ENCODE data around the gene HSPA13. TPM values are rescaled to one million over a fixed set of nuclear protein-coding genes. Genes with fewer than 3 reads are reported as not detected.

The HSPA13 gene
- total RNA-seq, 1 experiment from 2014 or later = 69.7 TPM

Other genes starting within 250 kb of the HSPA13 start
- not detected in 2 replicates for gene LIPI, start 172.2 kb downstream of the HSPA13 start, total RNA-seq (2014; rRNA removed; shearing (Covaris generic))
- gene RBM11, start 167.0 kb downstream of the HSPA13 start, total RNA-seq (2014; rRNA removed; shearing (Covaris generic)) = 4.1 and 4.4 TPM in 2 replicates
- gene SAMSN1, start 163.2 kb upstream of the HSPA13 start, total RNA-seq (2014; rRNA removed; shearing (Covaris generic)) = 0.63 TPM in 1 of 2 replicates, not detected in the other